G401.6 (cell line): ENCODE results near the gene INCA1.

Experiments used
- FAIRE-seq: peaks from 2 replicates; lab custom pipeline; 2012; peaks lifted over from hg19 to GRCh38; lab: Jason Lieb, UNC

The INCA1 gene

DNA sequence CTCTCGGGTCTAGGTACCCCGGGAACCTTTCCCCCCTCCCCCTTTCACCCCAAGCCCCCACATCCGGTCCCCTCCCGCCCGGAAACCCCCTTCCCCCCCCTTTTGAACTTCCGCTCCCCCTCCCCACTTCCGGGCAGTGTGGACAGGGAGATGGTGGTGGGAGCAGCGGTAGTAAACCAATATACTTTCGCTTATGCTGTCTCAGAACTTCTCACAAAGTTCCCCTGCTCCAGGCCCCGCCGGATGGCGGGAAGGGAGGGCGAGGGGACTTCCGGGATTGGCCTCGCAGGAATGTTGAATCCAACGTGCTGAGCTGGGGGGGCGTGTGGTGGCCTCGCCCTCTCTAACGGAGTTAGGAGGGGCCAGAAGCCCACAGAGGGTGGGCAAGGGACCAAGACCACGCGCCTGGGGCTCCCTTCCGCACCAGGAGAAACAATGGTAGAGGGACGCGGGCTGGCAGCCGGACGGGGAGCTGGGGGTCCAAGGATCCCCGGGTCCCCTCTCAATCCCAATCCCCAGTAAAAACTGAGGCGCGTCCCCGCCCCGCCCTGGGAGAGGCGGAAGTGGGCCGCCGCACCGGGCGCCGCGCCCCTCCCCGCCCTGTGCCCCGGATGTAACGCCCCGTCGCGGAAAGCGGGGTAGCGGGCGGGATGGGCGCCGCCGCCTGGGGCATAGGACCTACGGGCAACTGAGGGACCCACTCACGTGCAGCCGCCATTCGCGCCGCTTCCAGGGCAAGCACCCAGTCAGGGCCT, 49.7 kb downstream of the INCA1 start:
- FAIRE-seq = no peak

DNA sequence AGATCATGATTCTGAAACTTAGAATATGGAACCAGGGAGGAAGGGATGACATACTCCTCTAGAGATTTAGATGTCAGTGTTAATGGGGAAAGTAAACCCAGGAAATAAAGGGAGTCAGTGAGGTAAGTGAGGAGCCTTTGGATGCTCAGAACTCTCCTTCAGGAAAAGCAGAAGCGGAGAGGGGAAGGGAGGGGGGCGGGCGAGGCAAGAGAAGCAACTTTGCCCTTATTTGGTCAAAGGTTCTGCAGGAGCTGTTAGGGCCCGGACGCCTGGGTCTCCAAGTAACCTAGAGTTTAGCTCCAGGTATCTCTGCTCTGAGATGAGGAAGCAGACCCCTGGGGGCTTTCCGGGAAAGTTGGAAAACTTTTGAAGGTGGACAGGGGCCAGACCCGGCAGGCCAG, 50.3 kb downstream of the INCA1 start:
- no peak for FAIRE-seq

DNA sequence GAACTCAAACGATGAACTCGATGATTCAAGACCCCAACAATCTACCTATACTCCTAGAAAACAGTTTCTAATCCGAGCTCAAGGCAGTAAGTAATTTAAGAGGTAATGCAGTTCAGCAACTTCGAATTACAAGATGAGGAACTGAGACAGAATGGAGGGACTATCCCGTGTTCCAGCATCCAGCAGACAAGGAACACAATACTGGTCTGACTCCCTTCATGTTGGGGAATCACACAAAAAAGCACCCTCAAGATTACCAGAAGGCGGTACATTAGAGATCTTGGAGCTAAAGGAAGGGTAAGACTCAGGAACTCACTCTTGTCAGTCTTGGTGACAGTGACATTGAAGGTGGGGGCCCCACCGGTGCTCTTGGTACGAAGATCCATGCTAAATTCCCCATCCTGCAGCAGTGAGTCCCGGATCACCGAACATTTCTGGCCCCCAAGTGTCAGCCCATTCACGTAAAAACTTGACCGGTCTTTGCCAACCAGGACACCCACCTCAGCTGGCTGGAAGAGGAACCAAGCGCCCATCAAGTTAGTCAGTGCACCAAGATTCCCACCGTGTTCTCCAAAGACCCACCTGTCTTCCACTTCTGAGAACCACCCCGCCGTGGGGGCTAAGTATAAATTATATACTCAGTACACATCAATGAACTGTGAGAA, 50.9 kb downstream of the INCA1 start:
- FAIRE-seq = no peak

DNA sequence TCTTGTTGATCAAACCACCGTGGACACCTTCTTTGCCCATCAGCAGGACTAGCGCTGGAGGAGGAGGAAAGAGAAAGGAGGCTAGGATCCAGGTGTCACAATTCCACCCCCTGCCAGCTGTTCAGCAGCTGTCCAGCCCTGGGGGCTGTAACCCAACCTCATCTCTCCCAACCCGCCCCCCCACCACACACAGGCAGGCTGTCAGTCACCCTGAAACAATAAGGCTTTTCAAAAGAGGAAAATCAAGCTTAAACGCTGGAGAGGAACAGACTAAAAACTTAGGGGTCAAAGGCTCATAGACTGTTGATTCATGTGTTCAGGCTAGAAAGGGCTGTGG, 51.4 kb downstream of the INCA1 start:
- no peak for FAIRE-seq

DNA sequence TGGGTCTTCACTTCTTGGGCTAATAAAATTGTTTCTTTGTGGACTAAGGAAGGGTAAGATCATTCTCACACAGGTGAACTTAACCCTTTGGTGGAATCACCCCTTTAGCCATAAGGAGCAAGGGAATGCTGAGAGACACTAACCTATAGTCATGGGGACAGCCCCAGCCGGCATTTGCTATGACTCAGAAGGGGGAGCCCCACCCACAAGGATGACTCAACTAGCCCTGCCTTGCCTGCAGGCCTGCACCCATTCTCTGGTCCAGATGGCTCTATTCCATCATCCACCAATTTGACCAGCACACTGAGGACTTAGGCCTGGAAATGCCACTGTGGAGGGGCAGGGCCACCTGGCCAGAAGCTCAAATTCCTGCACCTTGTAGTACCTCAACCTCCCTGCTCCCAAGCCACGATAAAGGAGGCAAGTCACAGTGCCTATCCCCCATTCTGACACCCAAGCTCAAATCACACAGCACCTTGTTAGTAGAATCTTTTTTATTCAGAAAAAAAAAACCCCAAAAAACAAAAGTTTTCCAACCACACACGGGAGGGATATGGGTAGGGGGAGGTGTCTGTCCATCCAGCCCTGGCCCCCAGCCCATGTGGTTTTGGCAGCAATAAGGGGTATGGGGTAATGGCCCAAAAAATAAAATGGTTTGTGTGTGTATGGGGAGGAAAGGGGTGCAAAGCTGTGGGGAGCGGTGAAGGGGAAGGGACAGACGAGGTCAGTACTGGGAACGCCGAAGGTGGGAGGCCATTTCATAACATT, 52.0 kb downstream of the INCA1 start:
- FAIRE-seq = peak; percentile 89

DNA sequence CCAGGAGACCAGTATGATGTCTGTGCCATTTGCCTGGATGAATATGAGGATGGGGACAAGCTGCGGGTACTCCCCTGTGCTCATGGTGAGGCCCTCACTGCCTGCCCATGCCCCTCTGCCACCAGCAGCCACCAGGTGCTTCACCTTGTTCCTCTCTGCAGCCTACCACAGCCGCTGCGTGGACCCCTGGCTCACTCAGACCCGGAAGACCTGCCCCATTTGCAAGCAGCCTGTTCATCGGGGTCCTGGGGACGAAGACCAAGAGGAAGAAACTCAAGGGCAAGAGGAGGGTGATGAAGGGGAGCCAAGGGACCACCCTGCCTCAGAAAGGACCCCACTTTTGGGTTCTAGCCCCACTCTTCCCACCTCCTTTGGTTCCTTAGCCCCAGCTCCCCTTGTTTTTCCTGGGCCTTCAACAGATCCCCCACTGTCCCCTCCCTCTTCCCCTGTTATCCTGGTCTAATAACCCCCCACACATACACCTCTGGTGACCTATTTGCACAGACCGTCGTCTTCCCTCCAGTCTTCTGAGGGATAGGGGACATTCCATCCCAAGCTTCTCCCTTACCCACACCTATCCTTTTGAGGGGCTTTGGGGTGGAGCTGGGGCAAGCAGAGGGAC, 52.7 kb downstream of the INCA1 start:
- no peak for FAIRE-seq

DNA sequence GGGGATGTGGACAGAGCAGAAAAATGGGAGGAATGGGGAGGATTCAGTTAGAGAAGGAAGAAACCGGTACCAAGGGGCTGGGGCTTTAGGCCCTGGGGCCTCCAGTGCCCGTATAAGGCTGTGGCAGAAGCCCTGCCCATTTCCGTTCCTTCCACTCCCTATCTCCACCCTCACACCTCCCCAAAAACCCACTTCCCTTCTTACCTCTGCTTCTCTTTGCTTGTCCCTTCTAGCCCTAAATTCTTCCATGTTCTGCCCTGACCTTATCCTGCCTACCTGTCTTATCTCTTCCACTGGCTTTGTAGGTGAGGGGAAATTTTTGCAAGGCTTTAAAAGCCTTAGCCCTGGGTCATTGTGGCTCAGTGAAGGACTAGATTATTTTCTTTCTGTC, 53.2 kb downstream of the INCA1 start:
- no peak for FAIRE-seq

DNA sequence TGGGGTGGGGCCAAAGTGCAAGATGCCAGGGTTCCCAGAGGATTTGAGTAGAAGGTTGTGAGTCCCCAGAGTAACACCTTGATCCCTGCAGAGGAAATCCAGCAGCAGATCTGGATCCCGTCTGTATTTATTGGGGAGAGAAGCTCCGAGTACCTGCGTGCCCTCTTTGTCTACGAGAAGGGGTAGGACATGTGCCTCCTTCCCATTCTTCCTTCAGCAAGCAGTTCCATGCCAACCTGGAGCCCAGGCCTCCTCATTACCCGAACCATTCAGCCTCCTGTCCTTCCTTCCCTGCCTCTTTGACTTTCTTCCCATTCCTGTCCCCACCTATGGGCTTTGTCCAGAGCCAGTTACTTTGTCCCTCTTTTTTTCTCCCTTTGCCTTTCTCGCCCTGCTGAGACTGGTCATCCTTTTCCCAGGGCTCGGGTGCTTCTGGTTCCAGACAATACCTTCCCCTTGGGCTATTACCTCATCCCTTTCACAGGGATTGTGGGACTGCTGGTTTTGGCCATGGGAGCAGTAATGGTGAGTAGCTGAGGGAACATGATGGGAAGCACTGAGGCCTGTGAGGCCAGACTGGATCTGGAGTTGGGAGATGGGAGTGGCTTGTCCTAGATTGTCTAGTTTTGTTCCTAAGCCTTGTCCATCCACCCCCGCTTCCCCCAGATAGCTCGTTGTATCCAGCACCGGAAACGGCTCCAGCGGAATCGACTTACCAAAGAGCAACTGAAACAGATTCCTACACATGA, 54.4 kb downstream of the INCA1 start:
- FAIRE-seq = no peak

DNA sequence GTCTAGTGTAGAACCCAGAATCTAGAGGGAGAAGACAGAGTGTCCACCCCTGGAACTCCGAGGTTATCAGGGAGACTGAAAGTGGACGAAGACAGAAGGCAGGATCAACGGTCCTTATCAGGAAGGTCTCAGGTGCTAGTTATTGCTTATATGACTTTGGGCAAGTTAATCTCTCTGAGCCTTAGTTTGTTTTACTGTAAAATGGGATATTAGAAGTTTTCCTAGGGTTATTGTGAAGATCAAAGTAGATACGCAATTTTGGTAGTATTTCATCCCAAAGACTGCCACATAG, 56.1 kb downstream of the INCA1 start:
- no peak for FAIRE-seq

DNA sequence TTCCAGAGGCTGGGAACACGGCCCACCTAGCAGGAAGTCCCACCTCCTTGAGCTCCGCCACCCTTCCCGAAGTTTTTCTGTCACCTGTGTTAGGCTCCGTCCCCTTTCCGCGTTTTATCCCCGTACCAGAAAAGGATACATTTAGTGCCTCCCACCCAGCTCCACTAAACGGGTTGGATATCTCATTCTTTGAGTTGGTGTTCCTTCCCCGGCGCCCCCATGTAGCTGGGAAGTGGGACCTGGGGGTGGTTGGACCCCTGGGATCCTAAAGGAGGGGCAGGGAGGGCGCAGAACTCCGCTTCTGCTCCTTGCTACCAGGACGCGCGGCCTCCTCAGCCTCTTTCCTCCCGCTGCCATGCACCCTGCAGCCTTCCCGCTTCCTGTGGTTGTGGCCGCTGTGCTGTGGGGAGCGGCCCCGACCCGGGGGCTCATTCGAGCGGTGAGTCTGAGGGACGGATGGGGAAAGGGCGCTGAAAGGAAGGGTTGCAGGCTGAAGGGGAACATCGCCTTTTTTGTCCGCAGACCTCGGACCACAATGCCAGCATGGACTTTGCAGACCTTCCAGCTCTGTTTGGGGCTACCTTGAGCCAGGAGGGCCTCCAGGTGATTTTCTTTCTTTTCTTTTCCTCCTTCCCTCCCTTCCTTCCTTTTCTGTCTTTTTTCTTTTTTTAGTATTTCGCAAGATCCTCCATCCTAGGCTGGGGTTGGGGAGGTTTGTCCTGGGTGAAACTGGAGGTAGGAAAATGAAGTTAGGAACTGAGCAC, 56.6 kb downstream of the INCA1 start:
- FAIRE-seq = no peak

DNA sequence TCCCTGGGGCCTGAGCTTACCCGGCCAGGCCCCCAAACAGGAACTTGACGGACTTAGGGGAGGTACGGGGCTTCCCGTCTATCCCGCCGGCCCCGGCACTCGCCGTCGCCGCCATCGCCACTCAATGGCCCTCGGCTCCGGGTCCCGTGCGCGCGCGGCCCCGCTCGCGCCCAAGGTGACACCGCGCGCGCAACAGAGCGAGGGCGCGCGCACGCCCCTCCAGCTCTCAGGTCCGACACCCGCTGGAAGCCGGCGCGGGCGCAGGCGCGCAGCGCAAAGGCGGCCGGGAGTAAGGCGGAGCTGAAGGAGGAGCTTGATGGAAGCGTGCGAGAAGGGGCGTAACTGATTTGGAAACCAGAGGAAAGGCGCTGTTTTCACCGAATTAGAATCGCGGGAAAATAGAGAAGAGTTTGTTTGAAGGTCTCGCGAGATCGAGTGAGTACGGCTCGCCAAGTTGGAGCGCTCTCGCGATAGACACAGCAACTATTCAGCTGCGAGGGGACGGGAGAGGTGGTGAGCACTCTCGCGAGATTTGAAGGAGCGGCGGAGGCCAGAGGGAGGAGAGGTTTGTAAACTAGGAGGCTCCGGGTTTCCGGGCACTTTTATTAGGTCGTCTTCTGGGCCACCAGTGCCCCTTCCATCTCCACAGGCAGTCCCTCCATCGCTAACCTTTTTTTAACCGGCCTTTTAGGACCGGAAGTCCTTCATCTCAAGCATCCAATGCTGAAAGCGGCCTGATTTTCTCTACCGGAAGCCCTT, 57.3 kb downstream of the INCA1 start, which contains the start of the genes RNF167 and SLC25A11:
Gene RNF167 (plus strand): TSS at position 473 of the 759 bp plus-strand sequence. CDS start 642 bp downstream, outside the sequence.
Gene SLC25A11 (minus strand): TSS at position 251 of the 759 bp plus-strand sequence. CDS start 136 bp downstream, at position 115.
- peak; percentile 98 for FAIRE-seq

DNA sequence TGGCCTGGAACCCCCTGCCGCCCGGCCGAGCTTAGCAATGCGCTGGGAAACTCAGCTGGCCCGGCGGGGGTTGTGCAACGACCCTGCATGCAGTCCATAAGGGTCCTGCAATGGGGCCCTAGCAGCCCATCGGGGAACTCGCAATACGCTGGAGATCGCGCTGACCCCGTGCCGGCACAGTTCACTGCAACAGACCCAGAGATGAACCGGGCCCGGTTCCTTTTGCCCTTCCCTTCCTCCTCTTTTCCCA, 57.9 kb downstream of the INCA1 start:
- no peak for FAIRE-seq

DNA sequence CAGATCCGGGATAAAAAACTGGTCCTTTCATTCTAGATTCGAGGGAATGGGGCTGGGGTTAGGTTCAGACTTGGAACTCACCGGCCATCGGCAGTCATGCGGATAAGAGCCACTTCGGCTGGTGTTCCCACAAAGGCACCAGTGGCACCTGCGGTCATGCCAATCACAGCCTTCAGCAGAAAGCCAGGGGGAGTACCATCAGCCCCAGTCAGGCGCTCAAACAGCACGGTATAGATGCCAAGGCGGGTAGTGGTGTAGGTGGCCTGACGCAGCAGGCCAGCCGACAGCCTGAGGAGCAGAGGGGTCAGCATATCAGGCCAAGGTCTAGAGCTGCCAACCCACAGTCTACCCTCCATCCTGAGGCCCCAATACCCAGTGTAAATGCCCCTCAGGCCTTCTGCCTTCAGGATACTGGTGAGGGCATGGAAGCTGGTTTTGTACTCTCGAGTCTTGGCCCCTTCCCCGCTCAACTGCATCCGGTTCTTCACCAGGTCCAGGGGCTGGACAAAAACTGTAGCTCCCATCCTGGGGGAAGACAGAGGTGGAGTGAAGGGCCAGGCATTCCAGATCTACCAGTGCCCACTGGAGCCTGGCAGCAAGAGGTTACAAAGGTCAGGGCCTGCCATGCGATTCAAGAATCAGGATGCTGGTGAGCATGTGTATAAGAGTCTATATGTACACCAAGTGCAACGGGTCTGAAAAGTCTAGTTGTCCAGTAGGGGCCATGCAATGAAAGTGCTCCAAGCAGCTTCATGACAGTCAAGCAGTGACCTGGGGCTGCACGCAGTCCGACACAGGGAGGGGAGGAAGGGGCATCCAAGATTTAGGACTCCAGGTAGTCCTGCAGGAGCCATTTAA, 58.4 kb downstream of the INCA1 start:
- no peak for FAIRE-seq
